UCSD-AML1 (cell line): Measurements from ENCODE around the gene M6PR.
"Not testable (repeated sequence)": the region's sequence is repeated elsewhere in the genome, so short reads cannot be mapped to it uniquely, and the experiment has no call there.

ENCODE experiments used
- DNase-seq: peaks from one replicate; lab custom pipeline; 2025; ENCODE audit not compliant: unreplicated experiment; lab: John Stamatoyannopoulos, UW

M6PR gene

GRCh38 chr12:8914033-8914715 lies 35.3 kb downstream of the M6PR start, which contains the start of gene PHC1:
Gene PHC1, plus strand, starts transcription at chr12:8914509. Its CDS starts 3,169 bp downstream, at chr12:8917678.
- DNase-seq = peak; percentile 79

GRCh38 chr12:8913702-8914032 lies 35.8 kb downstream of the M6PR start:
- DNase-seq = no peak

DNA sequence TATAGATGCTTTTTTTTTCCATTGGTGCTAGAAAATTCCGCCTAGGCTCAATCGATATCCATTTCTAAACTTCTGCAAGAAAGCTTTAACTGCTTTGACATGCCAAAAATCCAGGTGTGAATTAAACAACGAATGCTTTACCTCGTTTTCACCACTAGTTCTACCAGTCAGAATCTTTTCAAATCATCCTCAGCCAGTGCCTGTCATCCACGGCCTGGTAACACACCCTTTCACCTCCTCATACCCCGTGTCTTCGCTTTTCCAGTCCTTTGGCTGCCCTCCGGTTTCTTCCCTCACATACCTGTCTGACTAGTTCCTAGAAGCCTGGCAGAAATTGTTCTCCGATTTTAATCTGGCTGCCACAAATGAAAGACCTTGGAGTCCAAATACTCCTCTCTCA lies 36.5 kb downstream of the M6PR start:
- no peak for DNase-seq

- no peak for DNase-seq
Measured at GRCh38 chr12:8911606-8912268, 37.7 kb downstream of the M6PR start.

DNA sequence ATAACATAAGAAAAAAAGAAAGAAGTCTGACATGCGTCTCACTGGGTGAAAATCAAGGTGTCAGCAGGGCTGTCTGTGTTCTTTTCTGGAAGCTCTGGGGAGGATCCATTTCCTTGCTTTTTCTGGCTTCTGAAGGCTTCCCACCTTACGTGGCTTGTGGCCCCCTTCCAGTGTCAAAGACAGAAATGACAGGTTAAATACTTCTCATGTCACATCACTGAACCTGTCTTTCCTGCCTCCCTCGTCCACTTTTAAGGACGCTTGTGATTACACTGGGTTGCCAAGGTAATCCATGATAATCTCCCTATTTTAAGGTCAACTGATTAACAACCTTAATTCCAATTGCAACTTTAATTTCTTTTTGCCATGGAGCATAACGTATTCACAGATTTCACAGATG lies 39.7 kb downstream of the M6PR start:
- DNase-seq = no peak

DNA sequence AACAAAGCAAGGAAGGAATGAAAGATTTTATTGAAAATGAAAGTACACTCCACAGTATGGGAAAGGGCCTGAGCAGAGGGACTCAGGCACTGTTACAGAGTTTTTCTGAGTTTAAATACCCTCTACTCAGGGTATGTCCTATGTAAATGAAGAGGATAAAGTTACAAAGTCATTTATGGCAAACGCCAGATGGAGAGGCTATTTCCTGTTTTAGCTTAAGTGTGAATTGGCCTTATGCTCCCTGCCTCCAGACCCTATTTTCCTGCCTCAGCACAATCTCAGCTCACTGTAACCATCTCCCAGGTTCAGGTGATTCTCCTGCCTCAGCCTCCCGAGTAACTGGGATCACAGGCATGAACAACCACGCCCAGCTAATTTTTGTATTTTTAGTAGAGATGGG lies 41.9 kb downstream of the M6PR start:
- no peak for DNase-seq

DNA sequence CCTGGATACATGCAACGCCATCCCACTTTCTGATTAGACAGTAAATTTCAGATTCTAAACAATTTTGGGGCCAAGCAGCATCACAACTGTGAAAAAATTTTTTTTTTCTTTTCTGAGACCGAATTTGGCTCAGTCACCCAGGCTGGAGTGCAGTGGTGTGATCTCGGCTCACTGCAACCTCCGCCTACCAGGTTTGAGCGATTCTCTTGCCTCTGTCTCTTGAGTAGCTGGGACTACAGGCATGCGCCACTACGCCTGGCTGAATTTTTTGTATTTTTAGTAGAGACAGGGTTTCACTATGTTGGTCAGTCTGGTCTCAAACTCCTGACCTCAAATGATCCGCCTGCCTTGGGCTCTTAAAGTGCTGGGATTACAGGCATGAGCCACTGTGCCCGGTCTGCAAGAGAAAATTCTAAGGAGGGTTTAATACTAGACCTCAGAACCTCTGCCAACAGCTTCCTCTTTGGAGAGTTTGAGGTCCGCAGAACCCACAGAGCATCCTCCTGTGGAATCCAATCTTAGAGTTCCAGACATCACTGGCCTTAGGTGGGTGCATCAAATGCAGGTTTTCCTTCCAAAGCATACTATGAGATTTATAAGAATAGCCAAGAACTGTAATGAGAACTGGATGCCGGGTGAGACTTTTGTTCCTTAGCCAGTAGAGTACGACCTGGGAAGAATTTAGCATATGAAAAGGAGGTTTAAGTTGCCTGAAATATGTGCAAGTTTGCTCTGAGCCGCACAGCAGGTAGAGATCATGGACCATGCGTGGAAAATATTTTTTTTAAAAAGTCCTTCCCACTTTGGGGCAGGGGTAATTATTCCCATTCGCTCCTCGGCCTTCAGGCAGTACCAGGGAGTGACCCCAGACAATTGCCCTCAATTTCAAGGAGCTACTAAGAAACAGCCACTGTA lies 42.9 kb downstream of the M6PR start:
- DNase-seq = no peak

- DNase-seq = no peak
Measured at GRCh38 chr12:8905546-8905945, 43.9 kb downstream of the M6PR start.

GRCh38 chr12:8904665-8905064 lies 44.8 kb downstream of the M6PR start:
- DNase-seq = no peak

- no peak for DNase-seq
Measured at GRCh38 chr12:8903646-8904045, 45.8 kb downstream of the M6PR start.

DNA sequence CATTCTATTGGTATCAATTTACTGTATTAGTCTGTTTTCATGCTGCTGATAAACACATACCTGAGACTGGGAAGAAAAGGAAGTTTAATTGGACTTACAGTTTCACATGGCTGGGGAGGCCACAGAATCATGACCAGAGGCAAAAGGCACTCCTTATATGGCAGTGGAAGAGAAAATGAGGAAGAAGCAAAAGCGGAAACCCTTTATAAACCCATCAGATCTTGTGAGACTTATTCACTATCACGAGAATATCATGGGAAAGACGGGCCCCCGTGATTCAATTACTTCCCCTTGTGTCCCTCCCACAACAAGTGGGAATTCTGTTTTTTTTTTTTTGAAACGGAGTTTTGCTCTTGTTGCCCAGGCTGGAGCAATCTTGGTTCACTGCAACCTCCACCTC lies 46.7 kb downstream of the M6PR start:
- not testable (repeated sequence) for DNase-seq

DNA sequence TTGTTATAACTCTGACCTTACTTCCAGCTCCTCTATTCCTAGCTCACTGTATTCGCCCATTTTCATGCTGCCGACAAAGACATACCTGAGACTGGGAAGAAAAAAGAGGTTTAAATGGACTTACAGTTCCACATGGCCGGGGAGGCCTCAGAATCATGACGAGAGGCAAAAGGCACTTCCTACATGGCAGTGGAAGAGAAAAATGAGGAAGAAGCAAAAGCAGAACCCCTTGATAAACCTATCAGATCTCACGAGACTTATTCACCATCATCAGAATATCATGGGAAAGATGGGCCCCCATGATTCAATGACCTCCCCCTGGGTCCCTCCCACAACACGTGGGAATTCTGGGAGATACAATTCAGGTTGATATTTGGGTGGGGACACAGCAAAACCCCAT lies 49.6 kb downstream of the M6PR start:
- no peak for DNase-seq

DNA sequence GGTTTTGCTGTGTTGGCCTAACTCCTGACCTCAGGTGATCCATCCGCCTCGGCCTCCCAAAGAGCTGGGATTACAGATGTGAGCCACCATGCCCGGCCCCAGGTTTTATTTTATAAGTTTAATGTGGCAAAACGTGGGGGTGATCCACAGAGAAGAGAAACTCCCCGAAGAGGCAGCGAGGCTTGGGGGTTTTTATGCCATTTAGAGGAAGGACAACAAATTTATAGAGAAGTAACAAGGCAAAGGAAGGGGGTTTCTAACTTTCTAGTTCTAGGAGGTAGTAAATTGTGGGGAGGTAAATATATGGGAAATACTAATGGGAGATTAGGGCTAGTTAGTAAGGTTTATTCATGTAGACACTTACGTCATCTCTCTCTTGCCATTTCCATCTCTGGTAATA lies 52.4 kb downstream of the M6PR start:
- DNase-seq = no peak

DNA sequence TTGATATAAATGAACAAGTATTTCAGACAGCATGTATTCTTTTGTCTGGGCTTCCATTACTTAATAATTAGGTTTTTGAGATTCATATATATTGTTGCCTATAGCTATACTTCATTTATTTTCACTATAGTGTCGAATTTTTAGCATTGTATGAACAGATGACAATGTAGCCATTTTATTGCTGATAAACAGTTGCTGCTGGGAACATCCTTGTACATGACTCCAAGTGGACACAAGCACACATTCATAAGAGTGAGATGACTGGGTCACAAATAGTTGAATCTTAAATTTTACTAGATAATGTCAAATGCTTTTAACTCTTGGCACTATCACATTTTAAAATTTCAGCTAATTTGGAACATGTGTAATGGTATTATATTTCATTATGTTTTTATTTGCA lies 54.5 kb downstream of the M6PR start:
- DNase-seq = no peak

- no peak for DNase-seq
Measured at GRCh38 chr12:8894378-8894777, 55.1 kb downstream of the M6PR start.

- no peak for DNase-seq
Measured at GRCh38 chr12:8891976-8892375, 57.5 kb downstream of the M6PR start.
